Parathyroid adenoma (tissue), 2 donors: ENCODE measurements around the gene OCA2.

Experiments used
- H2AFZ ChIP-seq: fragments of 300-600 bp; sonication (generic); one replicate; pipeline ENCODE4 v1.7.0; 2017; ENCODE audit warnings: antibody characterized with exemption, mild to moderate bottlenecking
- H3K27ac ChIP-seq: fragments of 300-600 bp; sonication (generic); one replicate; pipeline ENCODE4 v1.7.0; 2017
- H3K27me3 ChIP-seq: fragments of 300-600 bp; sonication (generic); one replicate; pipeline ENCODE4 v1.7.0; 2017; ENCODE audit warnings: low read length; ENCODE audit not compliant: control insufficient read depth, insufficient read depth
- H3K36me3 ChIP-seq: fragments of 300-600 bp; sonication (generic); one replicate; pipeline ENCODE4 v1.7.0; 2017; ENCODE audit warnings: low read length; ENCODE audit not compliant: control insufficient read depth, insufficient read depth
- H3K4me1 ChIP-seq: fragments of 300-600 bp; sonication (generic); one replicate; pipeline ENCODE4 v1.7.0; 2017; ENCODE audit warnings: control low read depth
- H3K4me2 ChIP-seq: fragments of 300-600 bp; sonication (generic); one replicate; pipeline ENCODE4 v1.7.0; 2017; ENCODE audit warnings: low read length
- H3K4me3 ChIP-seq: fragments of 300-600 bp; sonication (generic); one replicate; pipeline ENCODE4 v1.7.0; 2017; ENCODE audit warnings: low read depth, low read length
- H3K79me2 ChIP-seq: fragments of 300-600 bp; sonication (generic); one replicate; pipeline ENCODE4 v1.7.0; 2017; ENCODE audit warnings: control low read depth
- H3K9ac ChIP-seq: fragments of 300-600 bp; sonication (generic); one replicate; pipeline ENCODE4 v1.7.0; 2017; ENCODE audit warnings: mild to moderate bottlenecking
- H3K9me3 ChIP-seq: fragments of 300-600 bp; sonication (generic); one replicate; pipeline ENCODE4 v1.7.0; 2017; ENCODE audit warnings: low read length; ENCODE audit not compliant: control insufficient read depth
- TF ChIP-seq, protein P1 (sequence below): fragments of 300-600 bp; sonication (generic); IDR thresholded peaks from one replicate; pipeline ENCODE4 v1.7.0; 2017; ENCODE audit warnings: antibody characterized with exemption, mild to moderate bottlenecking
- donor health status: primary hyperparathyroidism.

Gene OCA2

GRCh38 chr15:28101983-28102441 lies 2.9 kb upstream of the OCA2 start:
- Histone ChIP-seq H3K9me3 (no peaks in the 10 kb centered on the region), H3K4me3 (no peak overlapping the region), H3K79me2 (no peaks in the 10 kb centered on the region), H3K27me3 (no peaks in the 10 kb centered on the region), H3K27ac (no peak overlapping the region), H3K36me3 (no peaks in the 10 kb centered on the region), H3K9ac (no peak overlapping the region), H3K4me2 (no peak overlapping the region), H2AFZ (no peak overlapping the region), H3K4me1 (no peaks in the 10 kb centered on the region)
- TF ChIP-seq, protein P1, sequence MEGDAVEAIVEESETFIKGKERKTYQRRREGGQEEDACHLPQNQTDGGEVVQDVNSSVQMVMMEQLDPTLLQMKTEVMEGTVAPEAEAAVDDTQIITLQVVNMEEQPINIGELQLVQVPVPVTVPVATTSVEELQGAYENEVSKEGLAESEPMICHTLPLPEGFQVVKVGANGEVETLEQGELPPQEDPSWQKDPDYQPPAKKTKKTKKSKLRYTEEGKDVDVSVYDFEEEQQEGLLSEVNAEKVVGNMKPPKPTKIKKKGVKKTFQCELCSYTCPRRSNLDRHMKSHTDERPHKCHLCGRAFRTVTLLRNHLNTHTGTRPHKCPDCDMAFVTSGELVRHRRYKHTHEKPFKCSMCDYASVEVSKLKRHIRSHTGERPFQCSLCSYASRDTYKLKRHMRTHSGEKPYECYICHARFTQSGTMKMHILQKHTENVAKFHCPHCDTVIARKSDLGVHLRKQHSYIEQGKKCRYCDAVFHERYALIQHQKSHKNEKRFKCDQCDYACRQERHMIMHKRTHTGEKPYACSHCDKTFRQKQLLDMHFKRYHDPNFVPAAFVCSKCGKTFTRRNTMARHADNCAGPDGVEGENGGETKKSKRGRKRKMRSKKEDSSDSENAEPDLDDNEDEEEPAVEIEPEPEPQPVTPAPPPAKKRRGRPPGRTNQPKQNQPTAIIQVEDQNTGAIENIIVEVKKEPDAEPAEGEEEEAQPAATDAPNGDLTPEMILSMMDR = no peak

- Histone ChIP-seq H3K4me1 (no peaks in the 10 kb centered on the region), H3K9me3 (no peaks in the 10 kb centered on the region), H3K36me3 (no peaks in the 10 kb centered on the region), H3K27ac (no peak overlapping the region), H3K79me2 (no peaks in the 10 kb centered on the region), H2AFZ (no peak overlapping the region), H3K4me2 (no peak overlapping the region), H3K9ac (no peak overlapping the region), H3K27me3 (no peaks in the 10 kb centered on the region), H3K4me3 (no peak overlapping the region)
- TF ChIP-seq, protein P1 = no peak
Measured at GRCh38 chr15:28101201-28101600, 2.1 kb upstream of the OCA2 start.

DNA sequence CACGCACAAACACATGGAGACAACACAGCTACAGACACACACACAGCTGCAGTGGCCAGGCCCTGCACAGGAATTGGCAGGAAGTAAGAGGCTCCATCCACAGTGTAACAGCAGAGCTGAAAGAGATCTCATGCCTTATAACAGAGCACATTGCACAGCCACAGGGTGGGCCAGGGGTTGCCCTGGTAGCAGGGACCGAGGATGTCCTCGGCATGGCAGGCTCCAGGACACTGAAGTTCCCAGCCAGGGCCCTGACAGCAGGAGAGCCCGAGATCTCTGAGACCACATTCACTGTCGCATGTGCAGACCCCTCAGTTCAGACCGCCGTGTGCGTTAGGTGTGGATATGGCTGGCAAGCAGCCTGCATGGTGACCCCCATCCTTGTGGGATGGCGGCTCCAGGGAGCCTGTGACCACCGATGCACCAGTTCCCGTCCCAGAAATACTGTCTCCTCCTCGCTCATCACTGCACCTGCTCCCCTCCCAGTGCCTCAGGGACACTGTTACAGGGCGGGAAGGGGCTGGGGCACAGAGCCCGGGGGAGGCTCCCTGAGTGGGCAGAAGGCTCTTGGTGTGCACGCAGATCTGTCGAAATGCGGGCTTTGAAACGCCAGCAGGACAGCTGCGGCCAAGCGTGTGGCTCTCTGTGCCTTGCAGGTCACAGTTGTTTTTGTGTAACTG lies 1.5 kb upstream of the OCA2 start:
- Histone ChIP-seq H3K79me2 (no peaks in the 10 kb centered on the region), H3K27ac (no peak overlapping the region), H3K4me1 (no peaks in the 10 kb centered on the region), H3K9ac (no peak overlapping the region), H3K9me3 (no peaks in the 10 kb centered on the region), H3K4me2 (no peak overlapping the region), H3K36me3 (no peaks in the 10 kb centered on the region), H3K27me3 (no peaks in the 10 kb centered on the region), H2AFZ (no peak overlapping the region), H3K4me3 (no peak overlapping the region)
- TF ChIP-seq, protein P1 = no peak

- H3K27me3 ChIP-seq = no peaks in the 10 kb centered on the region
- no peaks in the 10 kb centered on the region for H3K79me2 ChIP-seq
- H3K4me1 ChIP-seq = no peaks in the 10 kb centered on the region
- no peak overlapping the region for H3K4me2 ChIP-seq
- TF ChIP-seq, protein P1 = no peak
- H3K9ac ChIP-seq = no peak overlapping the region
- H3K9me3 ChIP-seq = no peaks in the 10 kb centered on the region
- H3K27ac ChIP-seq = no peak overlapping the region
- H2AFZ ChIP-seq = no peak overlapping the region
- H3K4me3 ChIP-seq = no peak overlapping the region
- no peaks in the 10 kb centered on the region for H3K36me3 ChIP-seq
Measured at GRCh38 chr15:28099555-28100140, 533 bp upstream of the OCA2 start.

DNA sequence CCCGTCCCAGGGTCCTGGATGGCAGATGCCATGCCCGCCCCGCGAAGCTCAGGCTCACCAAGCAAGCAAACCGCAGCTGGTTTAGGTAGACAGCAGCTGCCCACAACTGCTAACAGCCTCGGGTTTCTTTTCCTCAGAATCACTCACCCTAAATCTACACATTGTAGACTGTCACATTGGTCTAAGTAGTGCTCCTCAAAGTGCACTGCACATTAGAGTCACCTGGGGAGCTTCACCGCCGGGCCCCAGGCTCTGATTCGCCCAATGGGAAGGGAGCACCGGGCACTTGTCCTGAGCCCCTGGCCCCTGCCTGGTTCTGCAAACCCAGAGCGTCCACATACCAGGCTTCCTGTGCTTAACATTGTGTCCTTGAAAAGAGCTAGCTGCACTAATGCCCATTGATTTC lies 752 bp downstream of the OCA2 start:
- Histone ChIP-seq H3K9ac (no peak overlapping the region), H3K79me2 (no peaks in the 10 kb centered on the region), H3K4me2 (no peak overlapping the region), H3K9me3 (no peaks in the 10 kb centered on the region), H3K27me3 (no peaks in the 10 kb centered on the region), H2AFZ (no peak overlapping the region), H3K4me1 (no peaks in the 10 kb centered on the region), H3K27ac (no peak overlapping the region), H3K36me3 (no peaks in the 10 kb centered on the region), H3K4me3 (no peak overlapping the region)
- TF ChIP-seq, protein P1 = no peak
